Trophoblast cell (in vitro differentiated cells and primary cell): Measurements from ENCODE around the gene DHRSX.
"Not testable (repeated sequence)": the region's sequence is repeated elsewhere in the genome, so short reads cannot be mapped to it uniquely, and the experiment has no call there.

Experiments used
- DNase-seq, 2 donors: peaks; one replicate each; pipeline ENCODE4 v3.0.0-alpha.2; 2016
- H2AFZ ChIP-seq: 2 replicates; pipeline ENCODE4 v1.6.1; 2013; ENCODE audit warnings: low read length, moderate library complexity, mild to moderate bottlenecking; ENCODE audit not compliant: insufficient read depth, poor library complexity
- H2AK5ac ChIP-seq: 2 replicates; pipeline ENCODE4 v1.6.1; 2013; ENCODE audit warnings: mild to moderate bottlenecking, low read length
- H2BK120ac ChIP-seq: 2 replicates; pipeline ENCODE4 v1.6.1; 2013; ENCODE audit warnings: low read length, mild to moderate bottlenecking, moderate library complexity; ENCODE audit not compliant: insufficient read depth, poor library complexity
- H2BK12ac ChIP-seq: 2 replicates; pipeline ENCODE4 v1.6.1; 2013; ENCODE audit warnings: mild to moderate bottlenecking, low read length, moderate library complexity
- H2BK5ac ChIP-seq: 2 replicates; pipeline ENCODE4 v1.6.1; 2013; ENCODE audit warnings: low read length, low read depth, moderate library complexity, mild to moderate bottlenecking; ENCODE audit not compliant: poor library complexity
- H3K14ac ChIP-seq: 2 replicates; pipeline ENCODE4 v1.6.1; 2013; ENCODE audit warnings: mild to moderate bottlenecking, low read length
- H3K18ac ChIP-seq: 2 replicates; pipeline ENCODE4 v1.6.1; 2013; ENCODE audit warnings: mild to moderate bottlenecking, low read length
- H3K23ac ChIP-seq: 2 replicates; pipeline ENCODE4 v1.6.1; 2013; ENCODE audit warnings: low read length
- H3K27ac ChIP-seq: 2 replicates; pipeline ENCODE4 v1.5.1; 2013; ENCODE audit warnings: low read depth, mild to moderate bottlenecking, inconsistent platforms, low read length, moderate library complexity
- H3K27me3 ChIP-seq: 2 replicates; pipeline ENCODE4 v1.6.1; 2013; ENCODE audit warnings: inconsistent platforms, mild to moderate bottlenecking, low read length, moderate library complexity; ENCODE audit not compliant: insufficient read depth
- H3K36me3 ChIP-seq, 2 experiments: 1 replicate in 1 of 2; 2 replicates in 1 of 2; pipeline ENCODE4 v1.6.1; 2013; ENCODE audit warnings: low read length in 2 of 2, mild to moderate bottlenecking in 2 of 2, moderate library complexity in 1 of 2; ENCODE audit not compliant: insufficient read depth in 2 of 2, control insufficient read depth in 1 of 2
- H3K4ac ChIP-seq: 2 replicates; pipeline ENCODE4 v1.6.1; 2013; ENCODE audit warnings: low read depth, mild to moderate bottlenecking, low read length, moderate library complexity
- H3K4me1 ChIP-seq, 2 experiments: 1 replicate in 1 of 2; 2 replicates in 1 of 2; pipeline ENCODE4 v1.6.1; 2013; ENCODE audit warnings: low read length in 2 of 2, mild to moderate bottlenecking in 2 of 2, moderate library complexity in 1 of 2; ENCODE audit not compliant: insufficient read depth in 2 of 2, control insufficient read depth in 1 of 2
- H3K4me2 ChIP-seq: 2 replicates; pipeline ENCODE4 v1.6.1; 2013; ENCODE audit warnings: inconsistent platforms, mild to moderate bottlenecking, low read length, moderate library complexity
- H3K4me3 ChIP-seq: 2 replicates; pipeline ENCODE4 v1.5.1; 2013; ENCODE audit warnings: mild to moderate bottlenecking, low read depth, low read length, inconsistent platforms
- H3K79me1 ChIP-seq: one replicate; pipeline ENCODE4 v1.6.1; 2013; ENCODE audit warnings: low read length
- H3K79me2 ChIP-seq: 2 replicates; pipeline ENCODE4 v1.6.1; 2013; ENCODE audit warnings: low read length, mild to moderate bottlenecking; ENCODE audit not compliant: control insufficient read depth, insufficient read depth, poor library complexity
- H3K9ac ChIP-seq: 2 replicates; pipeline ENCODE4 v1.6.1; 2013; ENCODE audit warnings: mild to moderate bottlenecking, low read length
- H3K9me3 ChIP-seq: 2 replicates; pipeline ENCODE4 v1.6.1; 2013; ENCODE audit warnings: low read depth, mild to moderate bottlenecking, control low read depth, inconsistent platforms, low read length; ENCODE audit not compliant: insufficient read depth
- H4K12ac ChIP-seq: 2 replicates; pipeline ENCODE4 v1.6.1; 2013; ENCODE audit warnings: low read depth, mild to moderate bottlenecking, low read length, moderate library complexity
- H4K8ac ChIP-seq: 2 replicates; pipeline ENCODE4 v1.6.1; 2013; ENCODE audit warnings: low read depth, mild to moderate bottlenecking, low read length, moderate library complexity
- H4K91ac ChIP-seq: one replicate; pipeline ENCODE4 v1.6.1; 2013; ENCODE audit warnings: low read depth, mild to moderate bottlenecking, low read length, moderate library complexity
- WGBS: extraction: QIAGEN DNeasy Blood & Tissue Kit; methylation state at CpG from one replicate; pipeline ENCODE4 v1.1.7; 2013; ENCODE audit warnings: missing lambda C conversion rate; ENCODE audit not compliant: insufficient read length, insufficient coverage; ENCODE audit errors: extremely low coverage; 5-methylcytosine and 5-hydroxymethylcytosine counted together

The DHRSX gene

DNA sequence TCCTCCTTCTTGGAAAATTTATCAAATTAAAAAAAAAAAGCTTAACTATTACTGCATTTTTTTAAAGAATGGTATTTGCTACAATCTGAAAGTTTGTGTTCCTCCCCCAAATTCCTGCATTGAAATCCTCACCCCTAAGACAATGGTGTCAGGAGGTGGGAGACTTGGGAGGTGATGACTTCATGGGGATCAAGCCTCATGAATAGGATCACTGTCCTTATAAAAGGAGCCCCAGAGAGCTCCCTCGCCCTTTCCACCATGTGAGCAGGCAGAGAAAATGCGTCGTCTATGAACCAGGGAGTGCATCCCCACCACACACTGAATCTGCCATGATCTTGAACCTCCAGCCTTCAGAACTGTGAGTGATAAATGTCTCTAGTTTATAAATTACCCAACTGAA is 38.0 kb downstream of the DHRSX start:
- H3K4me3 ChIP-seq: no peak overlapping the region
- H3K23ac ChIP-seq: no peak overlapping the region
- no peak overlapping the region for H3K27ac ChIP-seq
- no peak overlapping the region for H2AFZ ChIP-seq
- H3K4me1 ChIP-seq: no peaks in the 10 kb centered on the region
- H3K27me3 ChIP-seq: no peaks in the 10 kb centered on the region
- no peak overlapping the region for H3K4me2 ChIP-seq
- no peak overlapping the region for H2BK12ac ChIP-seq
- H4K12ac ChIP-seq: no peak overlapping the region
- H3K18ac ChIP-seq: no peak overlapping the region
- no peak overlapping the region for H2BK120ac ChIP-seq
- H3K14ac ChIP-seq: no peak overlapping the region
- no peak overlapping the region for H2BK5ac ChIP-seq
- no peaks in the 10 kb centered on the region for H3K79me1 ChIP-seq
- H4K8ac ChIP-seq: no peak overlapping the region
- H3K9me3 ChIP-seq: no peaks in the 10 kb centered on the region
- no peak overlapping the region for H2AK5ac ChIP-seq
- DNase-seq: no peak
- H4K91ac ChIP-seq: no peak overlapping the region
- no peaks in the 10 kb centered on the region for H3K79me2 ChIP-seq
- H3K9ac ChIP-seq: no peak overlapping the region
- no peak overlapping the region for H3K4ac ChIP-seq
- no peaks in the 10 kb centered on the region for H3K36me3 ChIP-seq
- WGBS: no CpG with 5 or more reads among the region's 3 CpGs

DNA sequence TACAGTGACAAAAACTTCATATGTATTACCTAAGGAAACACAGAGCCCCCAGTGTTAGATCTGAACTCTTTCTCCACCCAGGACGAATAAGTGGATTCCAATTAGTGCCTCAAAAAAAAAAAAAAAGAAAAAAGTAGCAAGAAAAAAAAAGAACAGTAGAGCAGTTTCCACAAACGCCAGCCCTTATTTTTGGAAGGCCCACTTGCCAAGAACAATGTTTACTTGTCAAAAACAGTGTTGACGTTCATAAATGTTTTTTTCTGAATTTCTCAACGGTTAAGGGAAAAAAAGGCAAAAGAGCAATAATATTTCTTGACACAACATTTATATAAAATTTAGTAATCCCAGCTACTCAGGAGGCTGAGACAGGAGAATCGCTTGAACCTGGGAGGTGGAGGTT is 38.7 kb downstream of the DHRSX start:
- H3K79me2 ChIP-seq: no peaks in the 10 kb centered on the region
- H3K79me1 ChIP-seq: no peaks in the 10 kb centered on the region
- H3K36me3 ChIP-seq: no peaks in the 10 kb centered on the region
- H3K18ac ChIP-seq: no peak overlapping the region
- no peak overlapping the region for H3K4me3 ChIP-seq
- H3K9me3 ChIP-seq: no peaks in the 10 kb centered on the region
- H3K23ac ChIP-seq: no peak overlapping the region
- no peak overlapping the region for H3K4me2 ChIP-seq
- H2BK12ac ChIP-seq: no peak overlapping the region
- no peaks in the 10 kb centered on the region for H3K27me3 ChIP-seq
- DNase-seq: no peak
- no peak overlapping the region for H3K27ac ChIP-seq
- no peak overlapping the region for H4K12ac ChIP-seq
- no peak overlapping the region for H2AK5ac ChIP-seq
- H2BK120ac ChIP-seq: no peak overlapping the region
- no peak overlapping the region for H3K9ac ChIP-seq
- H3K14ac ChIP-seq: no peak overlapping the region
- no peak overlapping the region for H3K4ac ChIP-seq
- H3K4me1 ChIP-seq: no peaks in the 10 kb centered on the region
- no peak overlapping the region for H2AFZ ChIP-seq
- H4K91ac ChIP-seq: no peak overlapping the region
- no peak overlapping the region for H4K8ac ChIP-seq
- H2BK5ac ChIP-seq: no peak overlapping the region
- WGBS: no CpG with 5 or more reads among the region's 5 CpGs

DNA sequence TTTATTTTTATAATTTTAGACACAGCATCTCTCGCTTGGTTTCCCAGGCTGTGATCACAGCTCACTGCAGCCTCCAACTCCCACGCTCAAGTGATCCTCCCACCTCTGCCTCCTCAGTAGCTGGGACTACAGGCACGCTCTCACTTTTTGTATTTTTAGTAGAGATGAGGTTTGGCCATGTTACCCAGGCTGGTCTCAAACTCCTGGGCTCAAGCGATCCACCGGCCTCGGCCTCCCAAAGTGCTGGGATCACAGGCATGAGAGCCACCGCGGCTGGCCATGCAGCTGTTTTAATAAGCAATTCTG is 39.1 kb downstream of the DHRSX start:
- no peak overlapping the region for H4K12ac ChIP-seq
- no peaks in the 10 kb centered on the region for H3K9me3 ChIP-seq
- no peak overlapping the region for H3K4me3 ChIP-seq
- no peak overlapping the region for H2BK12ac ChIP-seq
- no peak for DNase-seq
- no peak overlapping the region for H2AFZ ChIP-seq
- H3K27ac ChIP-seq: no peak overlapping the region
- H3K4me2 ChIP-seq: no peak overlapping the region
- H3K79me1 ChIP-seq: no peaks in the 10 kb centered on the region
- H3K4ac ChIP-seq: no peak overlapping the region
- no peak overlapping the region for H4K91ac ChIP-seq
- H2BK120ac ChIP-seq: no peak overlapping the region
- H3K4me1 ChIP-seq: no peaks in the 10 kb centered on the region
- no peaks in the 10 kb centered on the region for H3K79me2 ChIP-seq
- no peaks in the 10 kb centered on the region for H3K27me3 ChIP-seq
- H2AK5ac ChIP-seq: no peak overlapping the region
- H2BK5ac ChIP-seq: no peak overlapping the region
- no peak overlapping the region for H3K9ac ChIP-seq
- H4K8ac ChIP-seq: no peak overlapping the region
- no CpG with 5 or more reads among the region's 8 CpGs for WGBS
- H3K14ac ChIP-seq: no peak overlapping the region
- H3K36me3 ChIP-seq: no peaks in the 10 kb centered on the region
- no peak overlapping the region for H3K18ac ChIP-seq
- H3K23ac ChIP-seq: no peak overlapping the region

DNA sequence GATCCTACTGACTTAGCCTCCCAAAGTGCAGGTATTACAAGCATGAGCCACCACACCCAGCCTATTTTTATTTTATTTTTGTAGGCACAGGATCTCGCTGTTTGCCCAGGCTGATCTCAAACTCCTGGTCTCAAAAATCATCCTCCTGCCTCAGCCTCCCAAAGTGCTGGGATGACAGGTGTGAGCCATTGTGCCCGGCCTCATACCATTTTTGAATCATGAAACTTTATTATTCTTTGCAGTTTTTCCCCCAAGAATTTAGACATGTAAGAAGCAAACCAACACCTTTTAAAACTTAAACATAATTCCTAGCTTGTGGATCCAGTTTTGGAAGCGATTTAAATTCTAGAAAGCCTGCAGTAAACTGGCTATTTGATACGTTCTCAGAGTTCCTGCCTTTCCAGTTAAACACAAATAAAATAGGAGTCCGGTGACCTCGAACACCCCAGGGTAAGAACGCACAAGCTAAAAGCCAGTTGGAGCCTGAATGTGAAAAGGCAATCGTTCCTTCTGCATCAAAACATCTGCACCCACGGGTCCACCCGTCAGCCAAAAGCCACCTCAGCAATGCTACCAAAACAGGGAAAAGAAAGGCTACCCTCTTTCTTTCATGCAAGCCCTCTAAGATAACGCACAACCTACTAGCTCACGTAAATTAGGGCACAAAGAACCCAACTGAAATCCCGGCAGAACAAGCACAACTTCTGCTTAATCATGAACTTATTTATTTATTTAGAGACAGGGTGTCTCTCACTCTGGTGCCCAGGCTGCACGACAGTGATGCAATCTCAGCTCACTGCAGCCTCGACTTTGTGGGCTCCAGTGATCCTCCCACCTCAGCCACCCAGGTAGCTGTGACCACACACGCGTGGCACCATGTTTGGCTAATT is 39.7 kb downstream of the DHRSX start:
- not testable (repeated sequence) for DNase-seq, H3K4ac ChIP-seq, H2AK5ac ChIP-seq, H3K79me1 ChIP-seq, H2BK120ac ChIP-seq, H3K4me3 ChIP-seq, H3K79me2 ChIP-seq, H2BK12ac ChIP-seq, H3K27me3 ChIP-seq, H3K23ac ChIP-seq, H4K91ac ChIP-seq, H3K4me2 ChIP-seq, H4K8ac ChIP-seq, H3K4me1 ChIP-seq, H3K18ac ChIP-seq, H3K14ac ChIP-seq, H4K12ac ChIP-seq, H3K27ac ChIP-seq, H3K36me3 ChIP-seq, H2AFZ ChIP-seq, H3K9ac ChIP-seq, H3K9me3 ChIP-seq, H2BK5ac ChIP-seq
- no CpG with 5 or more reads among the region's 17 CpGs for WGBS
